Activated CD4-positive, alpha-beta T cell treated with anti-CD3 and anti-CD28 coated beads for 36 hours (primary cell): ENCODE results near the gene HOXA7. TPM values are rescaled to one million over a fixed set of nuclear protein-coding genes. Genes with fewer than 3 reads are reported as not detected.

Experiments
- ATAC-seq: fragments of 200-7000 bp; cut with Tn5 transposase; one replicate; pipeline ENCODE4 v1.10.0; 2021; ENCODE audit warnings: mild to moderate bottlenecking, moderate library complexity
- CTCF ChIA-PET: fragments of 350-600 bp; sonication (Branson Sonifier 250); formaldehyde crosslinking; loops from one replicate; lab custom pipeline; 2021; ENCODE audit warnings: antibody characterized with exemption; lab: Charles Lee
- POLR2A ChIA-PET: fragments of 350-600 bp; sonication (Branson Sonifier 250); formaldehyde crosslinking; loops from one replicate; lab custom pipeline; 2021; ENCODE audit warnings: antibody characterized with exemption, inconsistent platforms; lab: Charles Lee
- DNase-seq: peaks from one replicate; pipeline ENCODE4 v3.0.0-alpha.2; 2020
- H3K27ac Mint-ChIP-seq: one replicate; pipeline ENCODE4 v1.8.0; 2021; ENCODE audit warnings: mixed read lengths
- H3K27me3 Mint-ChIP-seq: one replicate; pipeline ENCODE4 v1.8.0; 2021; ENCODE audit warnings: mixed read lengths
- H3K36me3 Mint-ChIP-seq: one replicate; pipeline ENCODE4 v1.8.0; 2021; ENCODE audit warnings: low read depth, mixed read lengths
- H3K4me1 Mint-ChIP-seq: one replicate; pipeline ENCODE4 v1.8.0; 2021; ENCODE audit warnings: mixed read lengths
- H3K4me3 Mint-ChIP-seq: one replicate; pipeline ENCODE4 v1.8.0; 2021; ENCODE audit warnings: mild to moderate bottlenecking, moderate library complexity, mixed read lengths
- H3K9me3 Mint-ChIP-seq: one replicate; pipeline ENCODE4 v1.8.0; 2021; ENCODE audit warnings: low read depth, mixed read lengths
- intact Hi-C, 2 experiments: fragments of 100-400 bp; cut with DNase I in 1 of 2; cut with micrococcal nuclease in 1 of 2; formaldehyde crosslinking; loops; one replicate each; pipeline versions ENCODE4 v1.14.2 to v1.15.1; 2022 to 2024; cut with DNase I, micrococcal nuclease
- total RNA-seq, 2 experiments: library from RNA; stranded (reverse); gene quantifications; one replicate each; pipeline ENCODE4 v1.2.3, GENCODE V29; 2021

Gene HOXA7
- total RNA-seq, 2 experiments from 2014 or later = not detected

- DNase-seq (no peak), ATAC-seq (no peak)
- Mint-ChIP-seq H3K9me3 (no peaks in the 10 kb centered on the region), H3K36me3 (no peaks in the 10 kb centered on the region), H3K4me3 (no peak overlapping the region), H3K27me3 (peaks cover 75% of the 10 kb centered on the region), H3K4me1 (peaks cover 37% of the 10 kb centered on the region), H3K27ac (no peak overlapping the region)
- ChIA-PET POLR2A (interaction anchor here (1.2 kb wide), 1 partner anchor 60 kb away, joined by 5 read pairs; no protein-coding TSS in a partner anchor), CTCF (interaction anchor here (0.6 to 3.2 kb wide), 9 partner anchors 8 to 1231 kb away, joined by 3 to 22 read pairs (median 3); partner anchors contain the start of genes EVX1 and HOXA13)
- intact Hi-C loops = loop anchor here (2.0 to 5.0 kb wide), 2 partner anchors 14 to 35 kb away; partner anchors contain the start of genes HOXA3 (in 2 of the 2) and HOXA13 (in 1 of the 2)
Measured at GRCh38 chr7:27186668-27187474, 30.4 kb upstream of the HOXA7 start.

GRCh38 chr7:27185854-27186667 is 29.6 kb upstream of the HOXA7 start:
- Mint-ChIP-seq H3K4me1 (peaks cover 37% of the 10 kb centered on the region), H3K4me3 (peak overlapping the region; percentile 69), H3K27ac (no peak overlapping the region), H3K36me3 (no peaks in the 10 kb centered on the region), H3K27me3 (peaks cover 72% of the 10 kb centered on the region), H3K9me3 (no peaks in the 10 kb centered on the region)
- no peak for ATAC-seq
- POLR2A ChIA-PET = interaction anchor here (0.7 kb wide), 1 partner anchor 137 kb away, joined by 3 read pairs; no protein-coding TSS in a partner anchor
- no peak for DNase-seq
- intact Hi-C loops = loop anchor here (2.0 to 5.0 kb wide), 3 partner anchors 15 to 34 kb away; partner anchors contain the start of genes HOXA3 (in 2 of the 2) and HOXA13 (in 1 of the 2)
- CTCF ChIA-PET = interaction anchor here (0.5 to 3.2 kb wide), 7 partner anchors 9 to 1230 kb away, joined by 3 to 22 read pairs (median 3); no protein-coding TSS in a partner anchor

- intact Hi-C loops = loop anchor here (2.0 to 5.0 kb wide), 2 partner anchors 16 to 33 kb away; partner anchors contain the start of gene HOXA3 (in 2 of the 2)
- no peak for ATAC-seq
- no peaks in the 10 kb centered on the region for H3K36me3 Mint-ChIP-seq
- no peaks in the 10 kb centered on the region for H3K9me3 Mint-ChIP-seq
- H3K4me3 Mint-ChIP-seq = peak within 1 kb of the TSS; percentile 69
- POLR2A ChIA-PET = interaction anchor here (0.7 kb wide), 2 partner anchors 9 to 138 kb away, joined by 3 to 5 read pairs; no protein-coding TSS in a partner anchor
- H3K27me3 Mint-ChIP-seq = peaks cover 70% of the 10 kb centered on the region
- H3K4me1 Mint-ChIP-seq = peaks cover 37% of the 10 kb centered on the region
- H3K27ac Mint-ChIP-seq = peak within 1 kb of the TSS; percentile 6
- DNase-seq = no peak
- CTCF ChIA-PET = interaction anchor here (0.5 to 3.2 kb wide), 7 partner anchors 10 to 979 kb away, joined by 3 to 22 read pairs (median 3); no protein-coding TSS in a partner anchor
Measured at GRCh38 chr7:27185013-27185853, 28.8 kb upstream of the HOXA7 start, which contains the start of gene HOXA11. Gene HOXA11, minus strand, starts transcription at chr7:27185232. Its CDS starts 88 bp downstream, at chr7:27185144.

- Mint-ChIP-seq H3K27ac (peak overlapping the region; percentile 6), H3K4me3 (peak overlapping the region; percentile 69), H3K9me3 (no peaks in the 10 kb centered on the region), H3K36me3 (no peaks in the 10 kb centered on the region), H3K4me1 (peaks cover 41% of the 10 kb centered on the region), H3K27me3 (peaks cover 67% of the 10 kb centered on the region)
- POLR2A ChIA-PET = interaction anchor here (0.7 kb wide), 1 partner anchor 8 kb away, joined by 5 read pairs; no protein-coding TSS in a partner anchor
- no peak for DNase-seq
- ATAC-seq = peak; percentile 33
- CTCF ChIA-PET = interaction anchor here (0.5 to 1.8 kb wide), 8 partner anchors 11 to 896 kb away, joined by 3 to 11 read pairs (median 3); no protein-coding TSS in a partner anchor
- intact Hi-C loops = loop anchor here (1.0 to 5.0 kb wide), 3 partner anchors 16 to 32 kb away; partner anchors contain the start of gene HOXA3 (in 2 of the 2)
Measured at GRCh38 chr7:27184337-27185012, 28.0 kb upstream of the HOXA7 start.

GRCh38 chr7:27183682-27184336 is 27.3 kb upstream of the HOXA7 start:
- POLR2A ChIA-PET = no interaction called here
- CTCF ChIA-PET = interaction anchor here (0.5 to 1.8 kb wide), 5 partner anchors 12 to 1806 kb away, joined by 3 to 11 read pairs (median 3); no protein-coding TSS in a partner anchor
- Mint-ChIP-seq H3K36me3 (no peaks in the 10 kb centered on the region), H3K4me1 (peaks cover 40% of the 10 kb centered on the region), H3K4me3 (peak overlapping the region; percentile 69), H3K27ac (no peak overlapping the region), H3K27me3 (peaks cover 71% of the 10 kb centered on the region), H3K9me3 (no peaks in the 10 kb centered on the region)
- intact Hi-C loops = loop anchor here (1.0 to 2.0 kb wide), 2 partner anchors 15 to 18 kb away; no protein-coding TSS in a partner anchor
- DNase-seq = no peak
- no peak for ATAC-seq

- H3K36me3 Mint-ChIP-seq = no peaks in the 10 kb centered on the region
Measured at GRCh38 chr7:27182861-27183681, 26.6 kb upstream of the HOXA7 start.

GRCh38 chr7:27182285-27182841 is 25.9 kb upstream of the HOXA7 start:
- intact Hi-C loops = no loop called here
- ChIA-PET POLR2A (no interaction called here), CTCF (interaction anchor here (0.7 to 1.2 kb wide), 5 partner anchors 14 to 1290 kb away, joined by 3 to 4 read pairs (median 3); partner anchors contain the start of gene HOXA7)
- H3K27me3 Mint-ChIP-seq = peaks cover 65% of the 10 kb centered on the region
- H3K9me3 Mint-ChIP-seq = no peaks in the 10 kb centered on the region
- H3K36me3 Mint-ChIP-seq = no peaks in the 10 kb centered on the region
- H3K27ac Mint-ChIP-seq = no peak overlapping the region
- no peak for DNase-seq
- H3K4me3 Mint-ChIP-seq = no peak overlapping the region
- H3K4me1 Mint-ChIP-seq = peaks cover 27% of the 10 kb centered on the region
- ATAC-seq = no peak

More at GRCh38 chr7:27182861-27183681, 26.6 kb upstream of the HOXA7 start:
- POLR2A ChIA-PET = no interaction called here
- Mint-ChIP-seq H3K4me3 (no peak overlapping the region), H3K9me3 (no peaks in the 10 kb centered on the region), H3K4me1 (peaks cover 33% of the 10 kb centered on the region), H3K27me3 (peaks cover 66% of the 10 kb centered on the region), H3K27ac (no peak overlapping the region)
- CTCF ChIA-PET = interaction anchor here (0.5 to 1.8 kb wide), 5 partner anchors 13 to 1807 kb away, joined by 3 to 11 read pairs (median 3); partner anchors contain the start of gene HOXA7
- ATAC-seq (no peak), DNase-seq (no peak)
- intact Hi-C loops = no loop called here

- Mint-ChIP-seq H3K36me3 (no peaks in the 10 kb centered on the region), H3K27me3 (peaks cover 60% of the 10 kb centered on the region), H3K4me3 (no peak overlapping the region), H3K9me3 (no peaks in the 10 kb centered on the region), H3K27ac (no peak overlapping the region), H3K4me1 (peaks cover 25% of the 10 kb centered on the region)
- no peak for DNase-seq
- no peak for ATAC-seq
- ChIA-PET POLR2A (no interaction called here), CTCF (interaction anchor here (0.7 to 1.2 kb wide), 5 partner anchors 14 to 1289 kb away, joined by 3 to 4 read pairs (median 3); partner anchors contain the start of gene HOXA7)
- intact Hi-C loops = no loop called here
Measured at GRCh38 chr7:27181795-27182275, 25.4 kb upstream of the HOXA7 start.
